Tibial nerve (tissue), 4 donors: ENCODE measurements around the gene RO60.

Experiments used
- CTCF ChIP-seq, 5 experiments: fragments of 200-600 bp in 3 of 5; fragments of 450-650 bp in 2 of 5; sonication (generic) in 3 of 5; IDR thresholded peaks; one replicate each; pipeline ENCODE4 v1.5.1; 2016 to 2019; ENCODE audit warnings: antibody characterized with exemption in 5 of 5, mild to moderate bottlenecking in 3 of 5, moderate library complexity in 2 of 5
- EP300 ChIP-seq, 2 donors: sonication (generic); formaldehyde crosslinking; IDR thresholded peaks; one replicate each; pipeline ENCODE4 v1.6.1; 2017; ENCODE audit warnings: antibody characterized with exemption in 2 of 2, mild to moderate bottlenecking in 1 of 2
- POLR2A ChIP-seq, 2 donors: fragments of 450-650 bp; IDR thresholded peaks; one replicate each; pipeline ENCODE4 v1.6.1; 2017; ENCODE audit warnings: antibody characterized with exemption in 2 of 2, mild to moderate bottlenecking in 2 of 2, moderate library complexity in 2 of 2

DNA sequence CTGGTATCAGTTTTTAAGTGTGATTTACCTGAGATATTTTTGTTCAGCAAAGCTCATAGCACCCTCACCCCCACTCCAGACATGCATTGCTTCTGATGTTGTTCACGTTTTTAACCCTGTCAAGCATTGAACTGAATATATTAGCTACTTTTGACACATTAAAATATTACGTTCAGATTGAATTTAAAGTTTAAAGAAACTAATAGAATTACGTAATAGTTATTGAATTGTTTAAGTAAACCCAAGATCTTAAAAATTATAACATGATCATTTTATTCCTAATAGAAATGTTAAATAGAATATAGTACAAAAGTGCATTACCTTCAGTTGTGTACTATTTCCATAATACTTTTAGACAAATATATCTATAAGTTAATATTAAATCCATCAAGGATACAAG is 26.9 kb downstream of the RO60 start:
- TF ChIP-seq CTCF (IDR thresholded peaks at IDR 0.05) (no peak), POLR2A (IDR thresholded peaks at IDR 0.05) (no peak), EP300 (IDR thresholded peaks at IDR 0.05) (no peak)
